Suprapubic skin (tissue), 4 donors: Measurements from ENCODE around the gene SCD5. TPM values are rescaled to one million over a fixed set of nuclear protein-coding genes. Genes with fewer than 3 reads are reported as not detected.
A peak's percentile ranks its signal among the peaks of the same experiment; 100 is the strongest.

ENCODE experiments used
- DNase-seq, 2 donors: peaks; one replicate each; pipeline ENCODE4 v3.0.0-alpha.2; 2019; ENCODE audit warnings: low spot score in 2 of 2
- H3K27ac ChIP-seq: fragments of 200-600 bp; sonication (generic); one replicate; pipeline ENCODE4 v1.5.1; 2019
- H3K27me3 ChIP-seq: fragments of 200-600 bp; sonication (generic); one replicate; pipeline ENCODE4 v1.5.1; 2019
- H3K36me3 ChIP-seq: fragments of 200-600 bp; sonication (generic); one replicate; pipeline ENCODE4 v1.5.1; 2019
- H3K4me1 ChIP-seq: fragments of 200-600 bp; sonication (generic); one replicate; pipeline ENCODE4 v1.5.1; 2019
- H3K4me3 ChIP-seq: fragments of 200-600 bp; sonication (generic); one replicate; pipeline ENCODE4 v1.5.1; 2019; ENCODE audit warnings: mild to moderate bottlenecking
- H3K9me3 ChIP-seq: fragments of 200-600 bp; sonication (generic); one replicate; pipeline ENCODE4 v1.5.1; 2019
- CTCF ChIP-seq, 2 donors: fragments of 200-600 bp in 1 of 2; fragments of 450-650 bp in 1 of 2; sonication (generic) in 1 of 2; IDR thresholded peaks; one replicate each; pipeline ENCODE4 v1.5.1; 2016 to 2019; ENCODE audit warnings: antibody characterized with exemption in 2 of 2, mild to moderate bottlenecking in 1 of 2, moderate library complexity in 1 of 2
- EP300 ChIP-seq: sonication (generic); formaldehyde crosslinking; IDR thresholded peaks from one replicate; pipeline ENCODE4 v1.6.1; 2017; ENCODE audit warnings: antibody characterized with exemption
- POLR2A ChIP-seq, 2 donors: fragments of 450-650 bp; IDR thresholded peaks; one replicate each; pipeline ENCODE4 v1.6.1; 2017; ENCODE audit warnings: antibody characterized with exemption in 2 of 2, mild to moderate bottlenecking in 2 of 2, moderate library complexity in 2 of 2
- POLR2AphosphoS5 ChIP-seq, 3 donors: sonication (generic); formaldehyde crosslinking; IDR thresholded peaks; one replicate each; pipeline ENCODE4 v1.6.1; 2017; ENCODE audit warnings: antibody characterized with exemption in 3 of 3
- WGBS: methylation state at CpG from one replicate; pipeline ENCODE4 v1.1.5; 2018; 5-methylcytosine and 5-hydroxymethylcytosine counted together
- total RNA-seq, 4 donors: library from RNA; depleted of rRNA; stranded (reverse); fragments of >200 nt; gene quantifications; one replicate each; pipeline ENCODE4 v1.1.0, GENCODE V29; 2016

Gene SCD5
- total RNA-seq, 4 donors from 2014 or later: 5.6 to 13.2 (median 7.6) TPM

GRCh38 chr4:82802911-82803310 lies 4.3 kb upstream of the SCD5 start:
- WGBS: 61% methylated on average over 2 of the region's 2 CpGs
- Histone ChIP-seq H3K9me3 (no peaks in the 10 kb centered on the region), H3K4me1 (peaks cover 18% of the 10 kb centered on the region), H3K36me3 (no peaks in the 10 kb centered on the region), H3K27ac (no peak overlapping the region), H3K27me3 (no peaks in the 10 kb centered on the region), H3K4me3 (no peak overlapping the region)
- TF ChIP-seq POLR2AphosphoS5 (IDR thresholded peaks at IDR 0.05): no peak
- TF ChIP-seq POLR2A (IDR thresholded peaks at IDR 0.05): no peak
- no peak for TF ChIP-seq EP300
- TF ChIP-seq CTCF (IDR thresholded peaks at IDR 0.05): no peak
- DNase-seq: no peak

- no peak overlapping the region for H3K4me3 ChIP-seq
- 58% methylated on average over 3 of the region's 3 CpGs for WGBS
- no peak for DNase-seq
These were observed 3.4 kb upstream of the SCD5 start for GRCh38 chr4:82801910-82802521.

GRCh38 chr4:82799006-82799881 lies 648 bp upstream of the SCD5 start:
- H3K4me3 ChIP-seq: peak overlapping the region; percentile 93
- H3K9me3 ChIP-seq: no peaks in the 10 kb centered on the region
- H3K4me1 ChIP-seq: peaks cover 30% of the 10 kb centered on the region
- 11% methylated on average over 20 of the region's 25 CpGs for WGBS
- no peaks in the 10 kb centered on the region for H3K27me3 ChIP-seq
- H3K27ac ChIP-seq: no peak overlapping the region
- TF ChIP-seq POLR2A (IDR thresholded peaks at IDR 0.05) (no peak), EP300 (no peak), POLR2AphosphoS5 (IDR thresholded peaks at IDR 0.05) (no peak), CTCF (IDR thresholded peaks at IDR 0.05) (no peak)
- no peak for DNase-seq
- H3K36me3 ChIP-seq: no peaks in the 10 kb centered on the region

More at GRCh38 chr4:82801910-82802521, 3.4 kb upstream of the SCD5 start:
- no peak overlapping the region for H3K27ac ChIP-seq
- H3K36me3 ChIP-seq: no peaks in the 10 kb centered on the region
- no peak for TF ChIP-seq POLR2AphosphoS5 (IDR thresholded peaks at IDR 0.05)
- no peak for TF ChIP-seq CTCF (IDR thresholded peaks at IDR 0.05)
- TF ChIP-seq EP300: no peak
- no peak for TF ChIP-seq POLR2A (IDR thresholded peaks at IDR 0.05)
- no peaks in the 10 kb centered on the region for H3K9me3 ChIP-seq
- H3K4me1 ChIP-seq: peaks cover 27% of the 10 kb centered on the region
- no peaks in the 10 kb centered on the region for H3K27me3 ChIP-seq

- TF ChIP-seq POLR2A (IDR thresholded peaks at IDR 0.05) (no peak), EP300 (no peak), CTCF (IDR thresholded peaks at IDR 0.05) (no peak), POLR2AphosphoS5 (IDR thresholded peaks at IDR 0.05) (no peak)
- Histone ChIP-seq H3K27me3 (no peaks in the 10 kb centered on the region), H3K4me1 (peaks cover 37% of the 10 kb centered on the region), H3K27ac (no peak overlapping the region), H3K4me3 (peak overlapping the region; percentile 93), H3K9me3 (no peaks in the 10 kb centered on the region), H3K36me3 (no peaks in the 10 kb centered on the region)
- WGBS: 4% methylated on average over 27 of the region's 47 CpGs
- no peak for DNase-seq
These were observed 1.0 kb downstream of the SCD5 start for GRCh38 chr4:82797405-82798111.

- Histone ChIP-seq H3K27me3 (no peaks in the 10 kb centered on the region), H3K36me3 (no peaks in the 10 kb centered on the region), H3K4me3 (peak overlapping the region; percentile 93), H3K27ac (no peak overlapping the region), H3K4me1 (peaks cover 37% of the 10 kb centered on the region), H3K9me3 (no peaks in the 10 kb centered on the region)
- no peak for DNase-seq
- 44% methylated on average over 6 of the region's 6 CpGs for WGBS
- TF ChIP-seq CTCF (IDR thresholded peaks at IDR 0.05): no peak
- TF ChIP-seq POLR2AphosphoS5 (IDR thresholded peaks at IDR 0.05): no peak
- TF ChIP-seq POLR2A (IDR thresholded peaks at IDR 0.05): no peak
- no peak for TF ChIP-seq EP300
These were observed 1.6 kb downstream of the SCD5 start for GRCh38 chr4:82797040-82797404.
